ENCODE results near the gene SLC27A1. TPM values are rescaled to one million over a fixed set of nuclear protein-coding genes. Genes with fewer than 3 reads are reported as not detected.
"Not testable (repeated sequence)": the region's sequence is repeated elsewhere in the genome, so short reads cannot be mapped to it uniquely, and the experiment has no call there.

Gene SLC27A1
- polyA plus RNA-seq, 4 donors: 12.0 to 17.0 (median 13.3) TPM

- no peak for DNase-seq (ENCODE audit: low read depth in 4 of 4, low spot score in 3 of 4)
These were observed 62.2 kb downstream of the SLC27A1 start for GRCh38 chr19:17532557-17532956.

GRCh38 chr19:17534767-17535166 lies 64.4 kb downstream of the SLC27A1 start:
- no peak for DNase-seq (ENCODE audit: low read depth in 4 of 4, low spot score in 3 of 4)

GRCh38 chr19:17536955-17537354 lies 66.6 kb downstream of the SLC27A1 start:
- DNase-seq (ENCODE audit: low read depth in 4 of 4, low spot score in 3 of 4): no peak

GRCh38 chr19:17538684-17539237 lies 68.4 kb downstream of the SLC27A1 start:
- no peak for DNase-seq (ENCODE audit: low read depth in 4 of 4, low spot score in 3 of 4)

- peak; percentile 58 to 72 (median 65) for DNase-seq (ENCODE audit: low read depth in 4 of 4, low spot score in 3 of 4)
These were observed 69.2 kb downstream of the SLC27A1 start for GRCh38 chr19:17539238-17540117.

- DNase-seq (ENCODE audit: low read depth in 4 of 4, low spot score in 3 of 4): no peak
These were observed 69.8 kb downstream of the SLC27A1 start for GRCh38 chr19:17540174-17540573.

GRCh38 chr19:17541184-17541759 lies 70.9 kb downstream of the SLC27A1 start:
- no peak for DNase-seq (ENCODE audit: low read depth in 4 of 4, low spot score in 3 of 4)

GRCh38 chr19:17542042-17542441 lies 71.7 kb downstream of the SLC27A1 start:
- DNase-seq (ENCODE audit: low read depth in 4 of 4, low spot score in 3 of 4): no peak

- no peak for DNase-seq (ENCODE audit: low read depth in 4 of 4, low spot score in 3 of 4)
These were observed 72.7 kb downstream of the SLC27A1 start for GRCh38 chr19:17542793-17543582.

- no peak for DNase-seq (ENCODE audit: low read depth in 4 of 4, low spot score in 3 of 4)
These were observed 73.7 kb downstream of the SLC27A1 start for GRCh38 chr19:17543986-17544385.

- DNase-seq (ENCODE audit: low read depth in 4 of 4, low spot score in 3 of 4): no peak
These were observed 74.1 kb downstream of the SLC27A1 start for GRCh38 chr19:17544418-17544817.

GRCh38 chr19:17548145-17548544 lies 77.8 kb downstream of the SLC27A1 start:
- DNase-seq (ENCODE audit: low read depth in 4 of 4, low spot score in 3 of 4): no peak

- no peak for DNase-seq (ENCODE audit: low read depth in 4 of 4, low spot score in 3 of 4)
These were observed 78.9 kb downstream of the SLC27A1 start for GRCh38 chr19:17549085-17549740.

GRCh38 chr19:17550076-17550667 lies 79.8 kb downstream of the SLC27A1 start:
- no peak for DNase-seq (ENCODE audit: low read depth in 4 of 4, low spot score in 3 of 4)

GRCh38 chr19:17552735-17553134 lies 82.4 kb downstream of the SLC27A1 start:
- not testable (repeated sequence) for DNase-seq (ENCODE audit: low read depth in 4 of 4, low spot score in 3 of 4)

GRCh38 chr19:17553256-17553655 lies 82.9 kb downstream of the SLC27A1 start:
- no peak for DNase-seq (ENCODE audit: low read depth in 4 of 4, low spot score in 3 of 4)

GRCh38 chr19:17554968-17555479 lies 84.7 kb downstream of the SLC27A1 start:
- DNase-seq (ENCODE audit: low read depth in 4 of 4, low spot score in 3 of 4): no peak

GRCh38 chr19:17555480-17555928 lies 85.2 kb downstream of the SLC27A1 start, which contains the start of gene COLGALT1:
Gene COLGALT1, plus strand, starts transcription at chr19:17555649. Its CDS starts 65 bp downstream, at chr19:17555714.
- DNase-seq (ENCODE audit: low read depth in 4 of 4, low spot score in 3 of 4): peak; percentile 91 to 97 (median 94)

All from right renal pelvis (tissue), 4 donors.